Muscle layer of colon (tissue), 2 donors: Measurements from ENCODE around the gene TM9SF2.

ENCODE experiments used
- H3K27ac ChIP-seq: one replicate; pipeline ENCODE4 v1.7.0; 2013; ENCODE audit warnings: low read depth, mild to moderate bottlenecking, low read length, moderate library complexity
- H3K27me3 ChIP-seq, 2 donors: one replicate each; pipeline ENCODE4 v1.7.0; 2013; ENCODE audit warnings: low read length in 2 of 2, mild to moderate bottlenecking in 2 of 2; ENCODE audit not compliant: insufficient read depth in 2 of 2, control insufficient read depth in 1 of 2
- H3K36me3 ChIP-seq: one replicate; pipeline ENCODE4 v1.7.0; 2013; ENCODE audit warnings: mild to moderate bottlenecking, low read length; ENCODE audit not compliant: insufficient read depth
- H3K4me1 ChIP-seq: one replicate; pipeline ENCODE4 v1.7.0; 2013; ENCODE audit warnings: mild to moderate bottlenecking, low read length; ENCODE audit not compliant: insufficient read depth
- H3K4me3 ChIP-seq, 2 donors: one replicate each; pipeline ENCODE4 v1.7.0; 2013; ENCODE audit warnings: low read length in 2 of 2, low read depth in 1 of 2, mild to moderate bottlenecking in 1 of 2, moderate library complexity in 1 of 2
- H3K9ac ChIP-seq: one replicate; pipeline ENCODE4 v1.7.0; 2013; ENCODE audit warnings: low read length
- H3K9me3 ChIP-seq: one replicate; pipeline ENCODE4 v1.7.0; 2013; ENCODE audit warnings: mild to moderate bottlenecking, low read length
- donor health status: abdominal sarcoma.
- donor health status: Adenocarcinoma of cecum.

TM9SF2 gene

GRCh38 chr13:99496184-99497142 lies 4.8 kb upstream of the TM9SF2 start:
- peak overlapping the region in 1 of 2 donors; percentile 65 for H3K4me3 ChIP-seq

GRCh38 chr13:99498171-99499161 lies 2.8 kb upstream of the TM9SF2 start:
- H3K9ac ChIP-seq = peak overlapping the region; percentile 62
- no peaks in the 10 kb centered on the region for H3K36me3 ChIP-seq
- H3K27me3 ChIP-seq = no peaks in the 10 kb centered on the region
- H3K9me3 ChIP-seq = no peaks in the 10 kb centered on the region
- peaks cover 35% of the 10 kb centered on the region for H3K4me1 ChIP-seq
- peak overlapping the region; percentile 69 to 87 for H3K4me3 ChIP-seq
- peak overlapping the region; percentile 89 for H3K27ac ChIP-seq

More at GRCh38 chr13:99496184-99497142, 4.8 kb upstream of the TM9SF2 start:
- Histone ChIP-seq H3K27ac (peak overlapping the region; percentile 17), H3K9ac (no peak overlapping the region), H3K9me3 (no peaks in the 10 kb centered on the region), H3K36me3 (no peaks in the 10 kb centered on the region), H3K27me3 (no peaks in the 10 kb centered on the region), H3K4me1 (peaks cover 24% of the 10 kb centered on the region)

- Histone ChIP-seq H3K36me3 (no peaks in the 10 kb centered on the region), H3K27me3 (no peaks in the 10 kb centered on the region), H3K9ac (peak overlapping the region; percentile 42), H3K9me3 (no peaks in the 10 kb centered on the region), H3K27ac (peak overlapping the region; percentile 36), H3K4me1 (peaks cover 32% of the 10 kb centered on the region), H3K4me3 (peak overlapping the region; percentile 53 to 95)
These were observed 461 bp upstream of the TM9SF2 start for GRCh38 chr13:99500839-99501183.

GRCh38 chr13:99501848-99502301 lies 603 bp downstream of the TM9SF2 start:
- Histone ChIP-seq H3K27ac (peak overlapping the region; percentile 36), H3K9me3 (no peaks in the 10 kb centered on the region), H3K9ac (peak overlapping the region; percentile 69), H3K4me3 (peak overlapping the region; percentile 53 to 95), H3K4me1 (peaks cover 36% of the 10 kb centered on the region), H3K27me3 (no peaks in the 10 kb centered on the region), H3K36me3 (no peaks in the 10 kb centered on the region)

- no peak overlapping the region for H3K4me3 ChIP-seq
- H3K27ac ChIP-seq = no peak overlapping the region
- no peaks in the 10 kb centered on the region for H3K9me3 ChIP-seq
- no peaks in the 10 kb centered on the region for H3K36me3 ChIP-seq
- no peak overlapping the region for H3K9ac ChIP-seq
- H3K4me1 ChIP-seq = peaks cover 20% of the 10 kb centered on the region
- no peaks in the 10 kb centered on the region for H3K27me3 ChIP-seq
These were observed 4.6 kb downstream of the TM9SF2 start for GRCh38 chr13:99505814-99506269.

- Histone ChIP-seq H3K4me3 (no peak overlapping the region), H3K9ac (no peak overlapping the region), H3K27me3 (no peaks in the 10 kb centered on the region), H3K9me3 (no peaks in the 10 kb centered on the region), H3K36me3 (no peaks in the 10 kb centered on the region), H3K27ac (no peak overlapping the region), H3K4me1 (peaks cover 20% of the 10 kb centered on the region)
These were observed 5.4 kb downstream of the TM9SF2 start for GRCh38 chr13:99506634-99507033.

GRCh38 chr13:99507054-99507453 lies 5.8 kb downstream of the TM9SF2 start:
- Histone ChIP-seq H3K4me1 (peaks cover 24% of the 10 kb centered on the region), H3K9me3 (no peaks in the 10 kb centered on the region), H3K36me3 (no peaks in the 10 kb centered on the region), H3K27ac (no peak overlapping the region), H3K27me3 (no peaks in the 10 kb centered on the region), H3K4me3 (no peak overlapping the region), H3K9ac (no peak overlapping the region)

- no peaks in the 10 kb centered on the region for H3K9me3 ChIP-seq
- H3K9ac ChIP-seq = no peak overlapping the region
- H3K4me3 ChIP-seq = no peak overlapping the region
- H3K4me1 ChIP-seq = peaks cover 24% of the 10 kb centered on the region
- no peak overlapping the region for H3K27ac ChIP-seq
- no peaks in the 10 kb centered on the region for H3K36me3 ChIP-seq
- no peaks in the 10 kb centered on the region for H3K27me3 ChIP-seq
These were observed 6.3 kb downstream of the TM9SF2 start for GRCh38 chr13:99507551-99507950.

GRCh38 chr13:99507986-99508385 lies 6.7 kb downstream of the TM9SF2 start:
- Histone ChIP-seq H3K36me3 (no peaks in the 10 kb centered on the region), H3K4me3 (no peak overlapping the region), H3K9me3 (no peaks in the 10 kb centered on the region), H3K9ac (no peak overlapping the region), H3K4me1 (peaks cover 19% of the 10 kb centered on the region), H3K27ac (no peak overlapping the region), H3K27me3 (no peaks in the 10 kb centered on the region)

GRCh38 chr13:99509479-99509878 lies 8.2 kb downstream of the TM9SF2 start:
- Histone ChIP-seq H3K9ac (no peak overlapping the region), H3K4me1 (peaks cover 18% of the 10 kb centered on the region), H3K36me3 (no peaks in the 10 kb centered on the region)

GRCh38 chr13:99514801-99515200 lies 13.5 kb downstream of the TM9SF2 start:
- no peaks in the 10 kb centered on the region for H3K27me3 ChIP-seq
- no peak overlapping the region for H3K27ac ChIP-seq
- no peaks in the 10 kb centered on the region for H3K9me3 ChIP-seq
- no peak overlapping the region for H3K9ac ChIP-seq
- no peak overlapping the region for H3K4me3 ChIP-seq
- H3K4me1 ChIP-seq = peaks cover 17% of the 10 kb centered on the region
- H3K36me3 ChIP-seq = peaks cover 4% of the 10 kb centered on the region

More at GRCh38 chr13:99509479-99509878, 8.2 kb downstream of the TM9SF2 start:
- H3K27ac ChIP-seq = no peak overlapping the region
- no peak overlapping the region for H3K4me3 ChIP-seq
- H3K9me3 ChIP-seq = no peaks in the 10 kb centered on the region
- H3K27me3 ChIP-seq = no peaks in the 10 kb centered on the region
